Neural cell (in vitro differentiated cells): ENCODE data around the gene LCOR. TPM values are rescaled to one million over a fixed set of nuclear protein-coding genes. Genes with fewer than 3 reads are reported as not detected.
"Not testable (repeated sequence)": the region's sequence is repeated elsewhere in the genome, so short reads cannot be mapped to it uniquely, and the experiment has no call there.

Experiments used
- H2AFZ ChIP-seq: fragments of 200-600, 300-800 bp; sonication (generic), shearing (Covaris generic); 2 replicates; pipeline ENCODE4 v1.6.0; 2014; ENCODE audit warnings: low read depth, mild to moderate bottlenecking, antibody characterized with exemption, low read length, moderate library complexity
- H3F3A ChIP-seq: fragments of 200-600 bp; shearing (Covaris generic); 2 replicates; pipeline ENCODE4 v1.6.1; 2016; ENCODE audit warnings: mild to moderate bottlenecking, moderate library complexity, mixed read lengths, antibody characterized with exemption, low read length; ENCODE audit not compliant: insufficient read depth, poor library complexity, severe bottlenecking
- H3K27ac ChIP-seq: fragments of 200-600, 300-800 bp; sonication (generic), shearing (Covaris generic); 2 replicates; pipeline ENCODE4 v1.5.1; 2014; ENCODE audit warnings: mild to moderate bottlenecking, low read length, moderate library complexity
- H3K27me3 ChIP-seq: fragments of 300-800, 200-600 bp; sonication (generic), shearing (Covaris generic); 2 replicates; pipeline ENCODE4 v1.6.0; 2014; ENCODE audit warnings: mild to moderate bottlenecking, low read depth, low read length, moderate library complexity; ENCODE audit not compliant: insufficient read depth
- H3K36me3 ChIP-seq: fragments of 300-800, 200-600 bp; sonication (generic), shearing (Covaris generic); 2 replicates; pipeline ENCODE4 v1.5.1; 2014; ENCODE audit warnings: mild to moderate bottlenecking, antibody characterized with exemption, low read length, moderate library complexity; ENCODE audit not compliant: insufficient read depth
- H3K4me2 ChIP-seq: fragments of 300-800, 200-600 bp; sonication (generic), shearing (Covaris generic); 2 replicates; pipeline ENCODE4 v1.6.0; 2014; ENCODE audit warnings: mild to moderate bottlenecking, low read length
- H3K4me3 ChIP-seq: fragments of 300-800, 200-600 bp; sonication (generic), shearing (Covaris generic); 2 replicates; pipeline ENCODE4 v1.5.1; 2014; ENCODE audit warnings: mild to moderate bottlenecking, low read length, moderate library complexity
- H3K79me2 ChIP-seq: fragments of 200-600 bp; shearing (Covaris generic); replicated peaks from 2 replicates; pipeline ENCODE4 v1.6.0; 2014; ENCODE audit warnings: mild to moderate bottlenecking, low read length, moderate library complexity; ENCODE audit not compliant: insufficient read depth
- H3K9ac ChIP-seq: fragments of 300-800, 200-600 bp; sonication (generic), shearing (Covaris generic); 2 replicates; pipeline ENCODE4 v1.6.1; 2016; ENCODE audit warnings: mild to moderate bottlenecking, low read length, mixed read lengths
- H3K9me2 ChIP-seq: fragments of 200-600 bp; shearing (Covaris generic); 2 replicates; pipeline ENCODE4 v1.6.1; 2016; ENCODE audit warnings: mild to moderate bottlenecking, low read length, mixed read lengths; ENCODE audit not compliant: insufficient read depth
- H3K9me3 ChIP-seq: fragments of 200-600, 300-800 bp; sonication (generic), shearing (Covaris generic); 2 replicates; pipeline ENCODE4 v1.6.1; 2016; ENCODE audit warnings: mild to moderate bottlenecking, mixed run types, low read length, moderate library complexity, mixed read lengths
- H4K20me1 ChIP-seq: fragments of 200-600 bp; shearing (Covaris generic); 2 replicates; pipeline ENCODE4 v1.6.1; 2016; ENCODE audit warnings: mild to moderate bottlenecking, mixed run types; ENCODE audit not compliant: insufficient read depth
- CTCF ChIP-seq: fragments of 450-650 bp; IDR thresholded peaks from 2 replicates; pipeline ENCODE4 v1.5.1; 2014; ENCODE audit warnings: antibody characterized with exemption, mild to moderate bottlenecking, moderate library complexity; ENCODE audit not compliant: poor library complexity, severe bottlenecking
- EP300 ChIP-seq: fragments of 450-650 bp; conservative IDR thresholded peaks from 2 replicates; pipeline ENCODE4 v1.6.1; 2014; ENCODE audit warnings: antibody characterized with exemption, mild to moderate bottlenecking, moderate library complexity; ENCODE audit not compliant: poor library complexity, severe bottlenecking
- MXI1 ChIP-seq: fragments of 450-650 bp; conservative IDR thresholded peaks from 2 replicates; pipeline ENCODE4 v1.6.1; 2014; ENCODE audit warnings: antibody characterized with exemption, mild to moderate bottlenecking; ENCODE audit not compliant: poor library complexity, severe bottlenecking
- POLR2AphosphoS5 ChIP-seq: IDR thresholded peaks from 2 replicates; pipeline ENCODE4 v1.6.1; 2012
- REST ChIP-seq: IDR thresholded peaks from 2 replicates; pipeline ENCODE4 v1.6.1; 2012; ENCODE audit warnings: borderline replicate concordance
- SMC3 ChIP-seq: fragments of 450-650 bp; conservative IDR thresholded peaks from 2 replicates; pipeline ENCODE4 v1.6.1; 2014; ENCODE audit warnings: antibody characterized with exemption, mild to moderate bottlenecking, moderate library complexity; ENCODE audit not compliant: poor library complexity
- TAF1 ChIP-seq: IDR thresholded peaks from 2 replicates; pipeline ENCODE4 v1.6.1; 2012; ENCODE audit warnings: low read depth
- polyA plus RNA-seq: library from polyadenylated mRNA; depleted of rRNA; stranded (reverse); fragments of >200 nt; gene quantifications from 2 replicates; pipeline ENCODE4 v1.2.3, GENCODE V29; 2014

Gene LCOR
- polyA plus RNA-seq, 1 donor from 2014 or later, result 61.1 TPM

GRCh38 chr10:96935148-96935547 is 103.0 kb downstream of the LCOR start:
- Histone ChIP-seq H4K20me1 (no peaks in the 10 kb centered on the region), H2AFZ (no peak overlapping the region), H3K4me2 (no peak overlapping the region), H3K9me2 (no peaks in the 10 kb centered on the region), H3K79me2 (peaks cover 9% of the 10 kb centered on the region), H3K9me3 (no peaks in the 10 kb centered on the region), H3K36me3 (no peaks in the 10 kb centered on the region), H3K27ac (no peak overlapping the region), H3K27me3 (no peaks in the 10 kb centered on the region), H3K4me3 (no peak overlapping the region), H3F3A (no peaks in the 10 kb centered on the region), H3K9ac (no peak overlapping the region)
- TF ChIP-seq CTCF (no peak), EP300 (no peak), REST (no peak), TAF1 (no peak)

GRCh38 chr10:96935810-96936209 is 103.7 kb downstream of the LCOR start:
- H3K36me3 ChIP-seq, result no peaks in the 10 kb centered on the region
- H4K20me1 ChIP-seq, result no peaks in the 10 kb centered on the region
- H3K79me2 ChIP-seq, result peaks cover 9% of the 10 kb centered on the region
- H3K27ac ChIP-seq, result no peak overlapping the region
- no peak overlapping the region for H3K4me3 ChIP-seq
- no peaks in the 10 kb centered on the region for H3K27me3 ChIP-seq
- no peak for TF ChIP-seq POLR2AphosphoS5
- no peak overlapping the region for H3K9ac ChIP-seq
- H3K9me3 ChIP-seq, result no peaks in the 10 kb centered on the region
- H3F3A ChIP-seq, result no peaks in the 10 kb centered on the region
- H2AFZ ChIP-seq, result no peak overlapping the region
- no peaks in the 10 kb centered on the region for H3K9me2 ChIP-seq
- H3K4me2 ChIP-seq, result no peak overlapping the region

GRCh38 chr10:96943161-96943560 is 111.1 kb downstream of the LCOR start:
- not testable (repeated sequence) for H3K79me2 ChIP-seq, H3K9me3 ChIP-seq, H3F3A ChIP-seq, H3K27ac ChIP-seq, H4K20me1 ChIP-seq, H3K27me3 ChIP-seq, H3K4me2 ChIP-seq, H3K36me3 ChIP-seq, H3K9me2 ChIP-seq, H3K4me3 ChIP-seq, H2AFZ ChIP-seq, H3K9ac ChIP-seq

GRCh38 chr10:96947036-96947435 is 114.9 kb downstream of the LCOR start:
- Histone ChIP-seq H3K9me3 (no peaks in the 10 kb centered on the region), H3F3A (no peaks in the 10 kb centered on the region), H3K9ac (no peak overlapping the region), H3K4me3 (no peak overlapping the region), H3K27ac (no peak overlapping the region), H3K27me3 (no peaks in the 10 kb centered on the region), H3K4me2 (no peak overlapping the region), H3K9me2 (no peaks in the 10 kb centered on the region), H4K20me1 (no peaks in the 10 kb centered on the region), H3K36me3 (no peaks in the 10 kb centered on the region), H2AFZ (no peak overlapping the region), H3K79me2 (peaks cover 9% of the 10 kb centered on the region)
- TF ChIP-seq SMC3 (no peak), EP300 (no peak), REST (no peak), TAF1 (no peak), POLR2AphosphoS5 (no peak), MXI1 (no peak), CTCF (no peak)
